H1 (cell line): ENCODE data around the gene TUG1. TPM values are rescaled to one million over a fixed set of nuclear protein-coding genes. Genes with fewer than 3 reads are reported as not detected.

ENCODE experiments used
- CTCF ChIA-PET: fragments of 300-600 bp; sonication (Branson Sonifier 250); formaldehyde crosslinking; loops from one replicate; lab custom pipeline; 2021; ENCODE audit not compliant: partially characterized antibody; lab: Charles Lee
- POLR2A ChIA-PET: fragments of 300-600 bp; sonication (Branson Sonifier 250); formaldehyde crosslinking; loops from one replicate; lab custom pipeline; 2021; ENCODE audit warnings: inconsistent platforms; ENCODE audit not compliant: partially characterized antibody; lab: Charles Lee
- DNase-seq, 2 experiments: peaks; one replicate each; pipeline versions ENCODE4 v3.0.0 to v3.0.0-alpha.2; 2010 to 2022; ENCODE audit warnings: low spot score in 2 of 2, low read depth in 1 of 2, mixed read lengths in 1 of 2
- FAIRE-seq: peaks from 2 replicates; lab custom pipeline; 2011; peaks lifted over from hg19 to GRCh38; lab: Jason Lieb, UNC
- H2AFZ ChIP-seq: 2 replicates; pipeline ENCODE4 v1.8.1; 2012; ENCODE audit warnings: low read length, inconsistent platforms
- H2AK5ac ChIP-seq: 2 replicates; pipeline ENCODE4 v1.6.1; 2013; ENCODE audit warnings: low read depth, low read length
- H2BK120ac ChIP-seq: replicated peaks from 2 replicates; pipeline ENCODE3; 2013; ENCODE audit warnings: low read depth, low read length, inconsistent platforms
- H2BK12ac ChIP-seq: 2 replicates; pipeline ENCODE4 v1.6.1; 2013; ENCODE audit warnings: low read depth, low read length
- H2BK15ac ChIP-seq: 2 replicates; pipeline ENCODE4 v1.6.1; 2013; ENCODE audit warnings: low read length
- H2BK20ac ChIP-seq: 2 replicates; pipeline ENCODE4 v1.6.1; 2013; ENCODE audit warnings: low read length
- H2BK5ac ChIP-seq: 2 replicates; pipeline ENCODE4 v1.6.1; 2013; ENCODE audit warnings: low read depth, low read length
- H3K14ac ChIP-seq: 2 replicates; pipeline ENCODE4 v1.6.1; 2013; ENCODE audit warnings: inconsistent platforms; ENCODE audit not compliant: insufficient read length
- H3K18ac ChIP-seq: 2 replicates; pipeline ENCODE4 v1.6.1; 2013; ENCODE audit warnings: low read length; ENCODE audit errors: extremely low read depth
- H3K23ac ChIP-seq: 2 replicates; pipeline ENCODE4 v1.6.1; 2013; ENCODE audit warnings: inconsistent platforms; ENCODE audit not compliant: insufficient read length
- H3K23me2 ChIP-seq: 2 replicates; pipeline ENCODE4 v1.6.1; 2013; ENCODE audit warnings: low read depth, low read length
- H3K27ac ChIP-seq: 2 replicates; pipeline ENCODE4 v1.6.1; 2011; ENCODE audit warnings: low read depth, low read length, inconsistent platforms
- H3K27me3 ChIP-seq, 4 experiments: replicated peaks in 1 of 4; 1 replicate in 1 of 4; 2 replicates in 3 of 4; pipeline versions ENCODE4 v1.6.1 to v1.8.1; 2011 to 2013; ENCODE audit warnings: low read length in 3 of 4, mild to moderate bottlenecking in 3 of 4, inconsistent platforms in 2 of 4, mixed read lengths in 2 of 4, moderate library complexity in 1 of 4; ENCODE audit not compliant: control insufficient read depth in 3 of 4, insufficient read depth in 3 of 4; ENCODE audit errors: extremely low read depth in 1 of 4
- H3K36me3 ChIP-seq, 4 experiments: 2 replicates each; pipeline versions ENCODE4 v1.6.1 to v1.8.1; 2011 to 2013; ENCODE audit warnings: mild to moderate bottlenecking in 4 of 4, low read length in 3 of 4, moderate library complexity in 2 of 4, control low read depth in 1 of 4, inconsistent platforms in 1 of 4; ENCODE audit not compliant: insufficient read depth in 4 of 4, control insufficient read depth in 2 of 4
- H3K4ac ChIP-seq: replicated peaks from 2 replicates; pipeline ENCODE3; 2013; ENCODE audit warnings: low read length, low read depth, mixed read lengths, inconsistent platforms; ENCODE audit not compliant: insufficient read length
- H3K4me1 ChIP-seq, 4 experiments: replicated peaks in 1 of 4; 1 replicate in 1 of 4; 2 replicates in 3 of 4; pipeline versions ENCODE4 v1.6.1 to v1.8.1; 2011 to 2013; ENCODE audit warnings: low read length in 3 of 4, inconsistent platforms in 2 of 4, mixed read lengths in 1 of 4; ENCODE audit not compliant: insufficient read depth in 4 of 4, control insufficient read depth in 3 of 4
- H3K4me2 ChIP-seq, 2 experiments: 2 replicates each; pipeline versions ENCODE4 v1.6.1 to v1.8.1; 2011 to 2013; ENCODE audit warnings: low read depth in 2 of 2, low read length in 2 of 2, control low read depth in 1 of 2, inconsistent platforms in 1 of 2, mild to moderate bottlenecking in 1 of 2; ENCODE audit not compliant: insufficient read depth in 1 of 2
- H3K4me3 ChIP-seq, 4 experiments: fragments of 200-600, 300-600 bp in 1 of 4; sonication (generic), shearing (Covaris generic), sonication (Bioruptor Twin) in 1 of 4; 2 replicates each; pipeline versions ENCODE4 v1.5.1 to v1.8.1; 2011 to 2016; ENCODE audit warnings: low read length in 4 of 4, low read depth in 3 of 4, control low read depth in 2 of 4, inconsistent platforms in 2 of 4, mild to moderate bottlenecking in 2 of 4, mixed read lengths in 1 of 4, moderate library complexity in 1 of 4; ENCODE audit not compliant: insufficient read depth in 2 of 4; ENCODE audit errors: extremely low read depth in 1 of 4
- H3K56ac ChIP-seq: replicated peaks from 2 replicates; pipeline ENCODE3; 2013; ENCODE audit warnings: low read depth, mild to moderate bottlenecking, mixed read lengths, low read length, inconsistent platforms; ENCODE audit not compliant: insufficient read length
- H3K79me1 ChIP-seq: 2 replicates; pipeline ENCODE4 v1.6.1; 2013; ENCODE audit warnings: low read depth, low read length, control low read depth
- H3K79me2 ChIP-seq, 2 experiments: 2 replicates each; pipeline versions ENCODE4 v1.6.1 to v1.8.1; 2012 to 2013; ENCODE audit warnings: low read length in 2 of 2, mild to moderate bottlenecking in 2 of 2, inconsistent platforms in 1 of 2; ENCODE audit not compliant: insufficient read depth in 2 of 2, control insufficient read depth in 1 of 2
- H3K9ac ChIP-seq, 4 experiments: replicated peaks in 1 of 4; 1 replicate in 1 of 4; 2 replicates in 3 of 4; pipeline versions ENCODE4 v1.6.1 to v1.8.1; 2011 to 2013; ENCODE audit warnings: low read depth in 3 of 4, low read length in 3 of 4, control low read depth in 2 of 4, mild to moderate bottlenecking in 2 of 4, moderate library complexity in 2 of 4, inconsistent platforms in 1 of 4; ENCODE audit errors: extremely low read depth in 1 of 4
- H3K9me3 ChIP-seq, 2 experiments: 2 replicates each; pipeline versions ENCODE4 v1.6.1 to v1.8.1; 2012 to 2013; ENCODE audit warnings: mild to moderate bottlenecking in 2 of 2, moderate library complexity in 2 of 2, control low read depth in 1 of 2, inconsistent platforms in 1 of 2, low read depth in 1 of 2, low read length in 1 of 2, mixed read lengths in 1 of 2; ENCODE audit not compliant: insufficient read depth in 2 of 2
- H4K20me1 ChIP-seq, 2 experiments: replicated peaks in 1 of 2; 2 replicates each; pipeline versions ENCODE3 to v1.8.1; 2011 to 2013; ENCODE audit warnings: inconsistent platforms in 2 of 2, low read length in 2 of 2, mild to moderate bottlenecking in 1 of 2; ENCODE audit not compliant: insufficient read depth in 2 of 2, control insufficient read depth in 1 of 2
- H4K5ac ChIP-seq: 2 replicates; pipeline ENCODE4 v1.6.1; 2013; ENCODE audit warnings: low read length, low read depth, mixed read lengths, inconsistent platforms; ENCODE audit not compliant: insufficient read length
- H4K8ac ChIP-seq: 2 replicates; pipeline ENCODE4 v1.8.0; 2013; ENCODE audit warnings: mild to moderate bottlenecking, moderate library complexity, low read length, inconsistent platforms; ENCODE audit not compliant: insufficient read depth; ENCODE audit errors: extremely low read depth
- H4K91ac ChIP-seq: replicated peaks from 2 replicates; pipeline ENCODE3; 2013; ENCODE audit warnings: low read length, mixed read lengths, inconsistent platforms; ENCODE audit not compliant: insufficient read length
- ATF3 ChIP-seq: IDR thresholded peaks from 2 replicates; pipeline ENCODE4 v1.6.1; 2011; ENCODE audit warnings: low read depth, mild to moderate bottlenecking, low read length; ENCODE audit not compliant: insufficient read depth
- BCL11A ChIP-seq, 2 experiments: IDR thresholded peaks; one replicate each; pipeline ENCODE4 v1.6.1; 2011; ENCODE audit warnings: low read depth in 2 of 2, low read length in 2 of 2, mild to moderate bottlenecking in 2 of 2
- CBX8 ChIP-seq: fragments of 300-800, 300-1000 bp; sonication (generic); IDR thresholded peaks from 2 replicates; pipeline ENCODE4 v1.7.1; 2016; ENCODE audit warnings: low read depth, low read length, borderline replicate concordance
- CHD1 ChIP-seq: IDR thresholded peaks from 2 replicates; pipeline ENCODE4 v1.6.1; 2012; ENCODE audit warnings: low read depth, low read length, improper control_type of control experiment
- E2F6 ChIP-seq: IDR thresholded peaks from 2 replicates; pipeline ENCODE4 v1.6.1; 2012; ENCODE audit warnings: inconsistent platforms
- EGR1 ChIP-seq: IDR thresholded peaks from 2 replicates; pipeline ENCODE4 v1.6.1; 2011; ENCODE audit warnings: low read depth, low read length, borderline replicate concordance
- POLR2A ChIP-seq, 2 experiments: IDR thresholded peaks; 1 replicate in 1 of 2; 2 replicates in 1 of 2; pipeline ENCODE4 v1.6.1; 2011; ENCODE audit warnings: low read depth in 2 of 2, low read length in 2 of 2, mild to moderate bottlenecking in 2 of 2; ENCODE audit errors: control extremely low read depth in 1 of 2
- POU5F1 ChIP-seq: IDR thresholded peaks from 2 replicates; pipeline ENCODE4 v1.6.1; 2011; ENCODE audit warnings: low read depth, mild to moderate bottlenecking, low read length, moderate library complexity
- SIN3A ChIP-seq, 2 experiments: IDR thresholded peaks in 1 of 2; conservative IDR thresholded peaks in 1 of 2; 2 replicates each; pipeline ENCODE4 v1.6.1; 2011 to 2012; ENCODE audit warnings: low read length in 2 of 2, improper control_type of control experiment in 1 of 2, low read depth in 1 of 2, mild to moderate bottlenecking in 1 of 2
- SUZ12 ChIP-seq: fragments of 200-600 bp; sonication (generic); IDR thresholded peaks from 2 replicates; pipeline ENCODE4 v1.6.1; 2012; ENCODE audit warnings: mild to moderate bottlenecking, inconsistent platforms, low read length, moderate library complexity, mixed read lengths
- TBP ChIP-seq: IDR thresholded peaks from 2 replicates; pipeline ENCODE4 v1.6.1; 2011; ENCODE audit warnings: low read depth, low read length, improper control_type of control experiment
- TCF12 ChIP-seq: IDR thresholded peaks from 2 replicates; pipeline ENCODE4 v1.6.1; 2011; ENCODE audit warnings: low read depth, mild to moderate bottlenecking, low read length
- USF2 ChIP-seq: IDR thresholded peaks from 2 replicates; pipeline ENCODE4 v1.6.1; 2011; ENCODE audit warnings: low read length, improper control_type of control experiment
- polyA plus RNA-seq, 7 experiments: library from polyadenylated mRNA; depleted of rRNA in 3 of 7; stranded (reverse) in 5 of 7; unstranded in 2 of 7; fragments of >200 nt in 5 of 7; fragments of 200-250 nt in 2 of 7; gene quantifications; 1 replicate in 5 of 7; 2 replicates in 1 of 7; 4 replicates in 1 of 7; pipeline versions ENCODE4 v1.2.1 to v1.2.3, GENCODE V29; 2011 to 2013; ENCODE audit warnings: missing spikeins in 2 of 7, mixed read lengths in 2 of 7
- total RNA-seq: library from RNA; stranded (reverse); fragmentation: NEBNext Ultra II Directional; extraction: Animal tissue kit (Norgen Biotek cat#: 25700); gene quantifications from 2 replicates; pipeline ENCODE4 v1.2.1, GENCODE V29; 2021

Gene TUG1
- total and polyA plus RNA-seq, 2 of the 8 experiments (the other 6 are each of a cell fraction or from before 2014, with no cell fraction given), result 119 to 129 TPM

- Histone ChIP-seq H2AK5ac (no peak overlapping the region), H3K9me3 (peaks cover 4% of the 10 kb centered on the region in 2 experiments; a peak in 3 of 4 replicates), H4K5ac (no peak overlapping the region), H3K4me2 (no peak overlapping the region), H2BK15ac (no peak overlapping the region), H2BK20ac (no peak overlapping the region), H3K79me2 (no peaks in the 10 kb centered on the region), H3K56ac (no peak overlapping the region), H3K79me1 (peaks cover 2% of the 10 kb centered on the region; the same call in 1 of the 2 replicates), H3K4ac (no peak overlapping the region), H4K8ac (no peak overlapping the region), H3K36me3 (no peaks in the 10 kb centered on the region), H3K4me3 (no peak overlapping the region), H3K14ac (no peak overlapping the region), H3K27me3 (no peaks in the 10 kb centered on the region), H2AFZ (no peak overlapping the region), H2BK120ac (no peak overlapping the region), H3K9ac (no peak overlapping the region), H3K27ac (no peak overlapping the region), H3K4me1 (peaks cover 0 to 5% (median 2%) of the 10 kb centered on the region in 4 experiments; a peak in 2 of 7 replicates), H3K23me2 (no peaks in the 10 kb centered on the region), H4K91ac (no peak overlapping the region), H3K23ac (no peak overlapping the region), H4K20me1 (peaks cover 0 to 2% of the 10 kb centered on the region in 2 experiments), H2BK5ac (no peak overlapping the region), H2BK12ac (no peak overlapping the region), H3K18ac (no peak overlapping the region)
- FAIRE-seq (no peak), DNase-seq (no peak)
- ChIA-PET POLR2A (no interaction called here), CTCF (no interaction called here)
- TF ChIP-seq POLR2A (IDR thresholded peaks at IDR 0.05; ENCODE audit: control extremely low read depth in 1 of 2, low read depth in 2 of 2, low read length in 2 of 2), result no peak
- TF ChIP-seq ATF3, result no peak
- TF ChIP-seq CBX8, result no peak
- no peak for TF ChIP-seq EGR1
- no peak for TF ChIP-seq USF2
- TF ChIP-seq TBP, result no peak
- no peak for TF ChIP-seq SUZ12
- TF ChIP-seq SIN3A (conservative IDR thresholded peaks at IDR 0.05 in 1 of 2, IDR thresholded peaks at IDR 0.05 in 1 of 2; ENCODE audit: low read depth in 1 of 2, low read length in 2 of 2), result no peak
- TF ChIP-seq TCF12, result no peak
- no peak for TF ChIP-seq CHD1
- TF ChIP-seq POU5F1, result no peak
- no peak for TF ChIP-seq E2F6
- TF ChIP-seq BCL11A (IDR thresholded peaks at IDR 0.05; ENCODE audit: low read depth in 2 of 2, low read length in 2 of 2), result no peak
Measured at GRCh38 chr22:30989474-30989873, 20.4 kb downstream of the TUG1 start.
